DMS53 treated with DMSO at 0.1 percent for 48 hours (cell line): ENCODE measurements around the gene LPP.
A peak's percentile ranks its signal among the peaks of the same experiment; 100 is the strongest.

Experiments used
- DNase-seq: peaks from one replicate; lab custom pipeline; 2025; ENCODE audit not compliant: unreplicated experiment; lab: John Stamatoyannopoulos, UW

The LPP gene

DNA sequence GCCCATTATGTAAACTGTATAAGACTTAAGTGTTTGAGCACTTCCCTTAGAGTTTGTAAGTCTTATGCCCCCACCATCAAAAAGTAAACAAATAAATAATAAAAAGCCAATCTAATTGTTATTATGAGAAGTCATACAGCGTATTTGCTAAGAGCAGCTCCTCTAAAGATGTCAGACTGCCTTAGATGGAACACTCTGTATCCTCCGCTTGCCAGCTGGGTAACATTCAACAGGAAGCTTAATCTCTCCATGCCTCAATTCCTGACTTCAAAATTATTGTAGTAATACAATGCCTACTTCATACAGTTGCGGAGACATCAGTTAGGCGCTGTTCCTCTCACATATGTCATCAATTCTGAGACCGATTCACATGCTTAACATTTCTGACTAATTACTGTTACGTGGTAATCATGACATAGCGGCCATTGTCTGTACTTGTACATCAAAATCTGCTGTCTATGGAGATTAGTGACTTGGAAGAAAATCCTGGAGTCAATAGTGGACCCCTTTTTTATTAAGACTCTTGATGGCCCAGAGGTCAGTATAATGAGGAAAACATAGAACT is 417.7 kb downstream of the LPP start:
- DNase-seq = peak; percentile 4

DNA sequence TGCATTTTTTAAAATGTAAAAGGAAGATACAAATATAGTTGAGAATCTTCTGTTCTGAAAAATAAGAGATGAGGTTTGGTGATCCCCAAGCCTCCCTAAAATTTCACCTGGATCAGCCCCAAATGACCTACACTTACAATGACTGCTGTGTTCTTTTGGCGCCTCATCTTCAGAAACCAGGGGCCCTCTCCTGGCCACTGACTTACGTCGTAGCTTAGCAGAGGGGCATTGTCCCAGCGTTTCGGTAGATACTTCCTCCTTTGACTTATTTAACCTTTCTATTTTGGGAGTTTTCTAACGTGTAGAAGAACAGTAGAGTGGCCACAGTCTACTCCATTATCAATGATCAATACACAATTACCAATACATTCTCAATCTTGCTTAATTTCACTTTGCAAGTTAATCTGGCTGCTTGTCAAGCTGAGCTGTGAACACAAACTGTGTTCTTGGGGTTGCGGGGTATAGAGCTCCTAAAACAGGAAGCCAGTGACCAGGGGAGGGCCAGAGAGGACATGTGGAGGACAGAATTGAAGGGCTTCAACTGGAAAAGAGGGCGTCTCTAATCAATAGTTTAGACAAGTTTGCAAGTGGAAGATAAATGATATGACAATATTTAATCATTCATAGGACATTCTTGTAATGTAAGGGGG is 419.5 kb downstream of the LPP start:
- DNase-seq = no peak

DNA sequence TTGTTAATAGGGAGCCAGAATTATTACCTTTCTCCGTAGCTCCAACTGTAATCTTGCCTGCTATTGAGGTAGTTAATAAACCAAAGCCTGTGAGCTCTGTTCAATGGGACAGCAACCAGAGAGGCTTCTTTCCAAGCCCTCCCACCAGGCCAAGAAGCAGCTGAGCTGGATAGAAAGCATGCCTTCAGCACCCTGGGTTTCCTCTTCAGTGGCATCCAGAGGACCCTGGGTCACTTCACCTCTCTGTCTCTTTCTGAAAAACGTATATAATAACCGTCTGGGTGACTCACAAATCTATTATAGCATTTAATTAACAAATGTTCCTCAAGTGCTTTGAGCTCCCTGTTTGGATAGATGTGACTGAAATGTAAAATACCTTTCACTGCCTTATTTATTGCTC is 420.0 kb downstream of the LPP start:
- no peak for DNase-seq

DNA sequence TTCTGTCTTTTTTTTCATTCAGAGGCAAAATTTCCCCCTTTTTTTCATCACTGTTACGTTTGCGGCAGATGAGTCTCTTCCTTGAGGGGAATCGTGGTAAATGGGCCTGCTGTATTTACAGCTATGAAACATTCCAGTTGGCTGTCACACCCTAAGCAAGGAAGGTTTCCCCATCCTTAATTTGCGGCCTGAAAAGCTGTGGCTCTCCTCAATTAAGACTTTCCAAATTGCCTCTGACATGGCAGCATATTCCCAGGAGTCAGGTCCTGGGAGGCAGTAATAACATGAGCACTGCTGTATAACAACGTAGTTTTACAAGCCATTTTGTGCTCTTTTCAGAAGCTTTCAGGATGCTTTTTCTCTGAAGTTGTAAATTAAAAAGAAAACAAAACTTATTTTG is 420.9 kb downstream of the LPP start:
- DNase-seq = no peak

DNA sequence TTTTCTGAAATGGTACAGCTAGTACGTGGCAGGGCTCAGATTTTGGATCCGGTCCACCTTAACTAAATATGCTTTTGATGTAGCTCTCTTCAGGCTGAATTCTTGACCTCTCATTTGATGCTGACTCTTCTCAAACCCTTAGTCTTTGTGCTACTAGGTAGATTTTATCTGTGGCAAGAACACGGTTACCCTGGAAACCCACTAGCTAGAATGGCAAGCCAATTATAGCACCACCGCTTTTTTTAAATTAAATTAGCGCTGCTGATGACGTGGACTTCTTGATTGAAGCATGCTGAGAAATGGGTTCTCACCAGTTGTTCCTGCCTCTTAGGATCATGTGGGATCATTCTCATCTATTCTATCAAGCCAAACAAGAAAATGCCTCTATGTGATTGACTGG is 421.5 kb downstream of the LPP start:
- DNase-seq = no peak

DNA sequence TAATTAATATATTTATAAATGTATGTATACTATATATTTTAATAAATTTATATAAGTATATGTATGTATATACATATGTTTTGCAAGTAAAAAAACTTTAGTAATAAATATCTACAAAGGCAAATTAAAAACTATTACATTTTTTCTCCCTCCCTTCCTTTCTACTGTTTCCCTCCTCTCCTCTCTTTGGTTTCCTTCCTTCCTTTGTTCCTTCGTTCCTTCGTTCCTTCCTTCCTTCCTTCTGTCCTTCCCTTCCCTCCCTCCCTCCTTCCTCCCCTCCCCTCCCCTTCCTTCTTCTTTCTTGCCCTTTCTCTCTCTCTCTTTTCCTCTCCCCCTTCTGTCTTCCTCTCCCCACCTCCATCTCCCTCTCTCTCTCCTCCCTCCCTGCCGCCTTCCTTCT is 423.6 kb downstream of the LPP start:
- no peak for DNase-seq

DNA sequence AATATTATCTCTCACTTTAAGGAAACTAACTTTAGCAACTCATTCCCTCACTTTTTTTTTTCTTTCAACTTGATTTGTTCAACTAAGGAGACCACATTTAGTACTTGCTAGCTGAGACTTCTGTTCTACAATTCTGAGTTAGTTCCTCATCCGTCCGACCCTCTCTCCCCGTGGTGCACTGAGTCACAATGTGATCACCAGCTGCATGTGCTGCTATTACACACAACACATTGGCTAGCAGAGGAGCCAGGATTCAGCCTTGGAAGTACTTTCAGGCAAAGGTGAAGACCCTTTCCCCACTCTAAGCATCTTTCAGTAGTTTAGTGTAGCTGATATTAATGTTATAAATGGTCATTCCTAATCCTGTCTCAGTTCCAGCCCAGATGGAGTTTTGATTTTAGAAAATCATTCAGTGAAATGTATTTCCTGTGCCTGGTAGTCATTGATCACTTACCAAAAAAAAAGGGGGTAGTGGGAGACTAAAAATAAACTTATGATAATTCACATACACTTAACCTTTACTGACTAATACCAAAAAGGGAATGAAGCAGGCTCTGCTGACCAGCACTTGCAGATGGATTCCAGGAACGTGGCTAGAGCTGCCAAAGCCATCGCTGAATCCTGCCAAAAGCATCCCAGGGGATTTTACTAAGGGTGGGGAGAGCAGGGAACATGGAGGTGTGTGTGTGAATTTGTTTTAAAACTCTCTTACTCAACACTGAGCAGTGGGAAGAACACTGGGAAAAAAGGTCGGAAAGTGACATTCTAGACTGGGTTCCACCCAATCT is 424.8 kb downstream of the LPP start:
- no peak for DNase-seq

DNA sequence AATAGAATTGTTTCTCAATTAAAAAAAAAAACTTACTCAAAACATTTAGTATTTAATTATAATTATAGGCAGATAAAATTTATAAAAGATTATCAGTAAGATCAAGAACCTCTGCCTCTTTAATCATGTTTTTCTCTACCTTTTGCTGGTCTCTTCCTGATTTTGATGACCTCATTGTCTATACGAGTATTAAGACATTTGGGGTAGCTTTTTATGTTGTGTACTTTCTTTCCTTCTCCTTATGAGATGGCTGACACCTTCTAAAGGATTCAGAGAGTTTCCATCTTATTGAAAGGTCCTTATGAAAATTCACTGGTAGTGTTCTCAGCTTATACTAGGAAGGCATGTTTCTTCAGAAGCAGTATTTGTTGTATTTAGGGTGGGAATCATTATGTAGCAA is 426.3 kb downstream of the LPP start:
- no peak for DNase-seq

DNA sequence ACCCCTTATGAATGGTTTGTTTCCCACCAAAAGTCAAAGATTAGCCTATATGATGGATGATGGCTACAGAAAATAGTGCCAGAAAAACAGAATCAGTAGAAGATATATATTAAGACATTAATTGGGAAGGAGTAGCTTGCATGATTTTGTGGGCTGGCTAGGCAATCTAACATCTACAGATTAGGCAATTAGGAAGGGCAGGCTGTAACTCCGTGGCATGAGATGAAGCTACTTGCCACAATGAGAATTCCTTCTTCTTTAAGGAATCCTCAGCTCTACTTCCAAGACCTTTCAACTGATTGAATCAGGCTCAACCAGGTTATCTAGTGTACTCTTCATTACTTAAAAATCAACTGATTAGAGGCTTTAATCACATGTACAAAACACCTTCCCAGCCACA is 426.7 kb downstream of the LPP start:
- no peak for DNase-seq

DNA sequence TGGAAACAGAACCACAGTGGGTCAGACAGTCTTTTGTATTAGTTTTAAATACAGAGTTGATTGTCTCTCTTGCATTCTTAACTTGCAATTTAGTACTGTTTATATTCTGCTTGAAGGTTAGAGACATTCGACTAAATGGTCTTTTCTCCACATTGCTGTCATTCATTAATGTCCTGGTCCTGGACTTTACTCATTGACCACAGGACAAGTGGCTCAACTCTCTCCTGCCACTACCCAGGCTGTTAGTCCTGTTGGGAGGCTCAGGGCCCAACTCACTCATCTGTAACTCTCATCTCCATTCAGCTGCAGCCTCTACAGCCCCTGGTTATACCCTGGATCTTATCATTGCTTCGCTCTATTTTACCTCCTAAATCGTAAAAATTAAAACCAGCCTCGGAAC is 427.4 kb downstream of the LPP start:
- DNase-seq = no peak

DNA sequence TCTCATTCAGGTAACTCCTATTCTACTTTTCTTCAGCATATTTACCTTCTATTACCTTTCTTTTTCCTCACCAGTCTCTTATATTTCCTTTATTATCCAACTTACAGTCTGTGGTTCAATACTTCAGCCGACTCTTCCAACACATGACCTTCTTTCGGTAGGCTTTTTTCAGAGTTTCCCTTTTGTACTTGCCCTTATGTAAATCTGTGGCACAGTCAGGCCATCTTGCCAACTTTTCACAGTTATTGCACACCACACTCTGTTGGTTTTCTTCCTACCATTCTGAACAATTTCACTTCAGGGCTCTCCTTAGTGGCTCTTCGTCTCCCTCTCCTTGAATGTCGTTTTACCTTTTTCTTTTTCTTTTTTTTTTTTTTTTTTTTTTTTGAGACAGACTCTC is 427.8 kb downstream of the LPP start:
- no peak for DNase-seq

DNA sequence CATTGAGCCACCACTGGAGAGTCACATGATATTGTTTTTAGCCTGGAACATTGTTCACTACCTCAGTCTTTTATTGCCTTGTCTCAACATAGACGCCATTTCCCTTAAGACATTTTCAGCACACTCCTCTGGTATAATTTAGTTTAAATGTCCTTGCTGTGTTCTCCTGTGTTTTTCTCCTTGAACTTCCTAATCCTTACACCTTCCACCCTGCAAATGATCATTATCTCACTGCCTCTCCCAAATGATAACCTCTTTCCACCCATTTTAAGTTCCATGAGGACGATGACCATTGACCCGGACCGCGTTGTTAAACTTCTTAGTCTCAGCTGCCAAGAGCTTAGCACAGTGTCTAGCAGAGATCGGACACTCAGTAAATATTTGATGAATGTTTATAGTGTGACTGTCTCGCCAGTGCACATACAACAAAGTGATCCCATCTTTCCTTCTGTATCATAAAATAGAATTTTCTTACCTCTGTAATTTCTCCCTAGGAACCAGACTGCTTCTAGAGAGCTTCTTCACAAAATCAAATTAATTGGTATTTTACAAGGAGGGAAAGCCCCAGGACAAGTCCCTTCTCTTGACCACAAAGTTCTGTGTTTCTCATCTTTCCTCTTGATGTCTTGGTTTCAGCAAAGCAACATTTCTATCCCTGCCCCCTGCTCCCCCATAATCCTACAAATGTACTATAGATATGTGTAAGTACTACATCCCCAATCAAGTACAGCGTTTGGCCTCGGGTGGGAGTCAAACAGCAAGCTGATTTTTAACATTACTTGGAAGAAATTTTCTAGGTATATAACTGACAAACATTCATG is 429.6 kb downstream of the LPP start:
- peak; percentile 16 for DNase-seq

DNA sequence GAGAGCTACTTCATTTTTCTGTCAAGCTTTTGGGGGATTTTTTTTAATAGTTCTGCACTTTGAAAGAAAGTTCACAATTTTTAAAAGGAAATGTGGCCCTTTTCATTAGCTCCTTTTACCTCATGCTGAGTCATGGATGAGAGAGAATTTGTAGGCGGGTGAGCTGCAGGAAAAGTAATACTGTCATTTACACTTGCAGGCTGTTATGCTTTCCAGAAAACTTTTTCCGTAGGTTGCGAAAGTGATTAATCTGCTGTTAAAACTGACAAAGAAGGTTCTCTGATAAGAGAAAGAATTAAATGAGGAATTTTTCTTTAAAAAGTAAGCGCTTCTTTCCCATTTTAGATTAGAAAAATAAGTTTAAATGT is 430.2 kb downstream of the LPP start:
- DNase-seq = no peak

DNA sequence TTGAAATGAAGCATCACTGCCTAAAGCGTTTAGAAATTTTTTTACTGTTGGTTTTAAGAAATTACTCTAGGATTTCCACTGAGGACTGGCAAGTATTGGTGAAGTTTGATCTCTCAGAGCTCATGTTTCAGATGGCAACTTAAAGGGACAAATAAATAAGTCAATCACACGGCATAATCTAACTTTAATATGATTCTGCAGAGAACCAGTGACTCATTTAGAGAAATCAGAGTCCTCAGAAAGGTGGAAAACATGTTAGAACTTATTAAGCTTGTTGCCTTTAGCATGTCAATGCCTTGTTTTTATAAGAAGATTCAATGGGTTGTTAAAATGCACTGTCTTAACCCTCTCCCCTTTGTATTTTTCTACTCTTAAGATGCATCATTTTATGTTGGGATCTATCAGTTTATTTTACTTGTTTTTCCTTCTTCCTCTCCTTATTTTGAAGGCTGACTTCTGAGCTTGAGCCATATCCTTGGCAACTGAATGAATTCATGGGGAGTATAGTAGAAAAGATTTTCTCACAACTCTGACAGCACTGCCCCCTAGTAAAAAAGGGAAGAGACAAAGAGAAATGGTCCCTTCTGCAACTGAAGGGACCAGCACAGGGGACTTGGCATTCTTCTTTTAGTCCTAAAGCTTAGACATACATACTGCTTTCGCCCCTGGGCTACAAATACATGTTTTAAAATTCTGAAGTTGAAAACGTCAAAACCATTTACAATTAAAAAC is 431.2 kb downstream of the LPP start:
- DNase-seq = no peak

DNA sequence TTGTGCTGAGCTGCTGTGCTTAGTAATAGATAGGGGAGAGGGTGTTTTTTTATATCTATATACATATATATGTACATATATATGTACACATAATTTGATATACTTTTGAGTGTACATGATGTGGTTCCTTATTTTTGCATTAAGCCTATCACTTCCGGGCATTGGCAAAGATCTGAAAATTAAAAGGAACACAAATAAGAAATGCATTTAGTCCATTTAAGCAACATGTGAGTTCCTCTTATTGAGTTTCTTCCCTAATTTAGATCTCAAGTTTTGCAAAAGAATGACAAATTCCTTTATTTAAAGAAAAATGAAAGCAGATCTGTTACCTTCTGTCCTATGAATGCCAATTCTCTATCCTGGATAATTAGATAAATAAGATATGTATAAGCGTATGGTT is 435.1 kb downstream of the LPP start:
- no peak for DNase-seq

DNA sequence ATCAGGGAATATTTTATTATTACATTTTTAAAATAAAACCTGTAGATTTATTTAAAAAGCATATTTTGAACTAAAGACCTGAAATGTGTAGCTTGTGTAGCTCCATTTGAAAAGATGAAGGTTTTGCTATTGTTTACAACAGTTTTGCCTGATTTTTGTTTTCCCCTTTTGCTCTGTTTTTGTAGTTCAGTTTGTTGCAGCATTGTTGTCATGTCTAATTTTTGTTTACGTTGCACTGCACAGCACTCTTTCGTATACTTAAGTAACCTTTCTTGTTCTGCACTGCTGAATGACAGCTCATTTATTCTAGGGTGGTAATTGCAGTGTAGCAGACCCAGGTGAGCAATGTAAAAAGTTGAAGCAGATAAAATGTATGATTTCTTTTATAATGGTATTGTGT is 435.8 kb downstream of the LPP start:
- no peak for DNase-seq

DNA sequence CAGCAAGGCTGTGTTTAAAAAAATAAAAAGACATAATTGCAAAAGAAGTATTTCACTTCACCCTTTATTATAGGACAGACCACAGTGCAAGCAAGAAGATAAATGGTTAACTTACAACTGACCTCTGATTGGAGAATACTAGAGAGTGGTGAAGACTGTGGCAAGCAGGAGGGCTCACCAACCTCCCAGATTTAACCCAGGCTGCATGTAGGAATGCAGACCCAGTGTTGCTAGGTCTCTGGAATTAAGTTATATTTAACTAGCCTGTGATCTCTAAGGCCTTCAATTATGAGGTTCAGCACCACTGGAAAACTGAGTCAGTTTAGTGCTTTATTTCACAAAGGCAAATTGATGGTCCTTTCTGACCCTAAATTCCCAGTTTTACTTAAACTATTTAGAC is 436.6 kb downstream of the LPP start:
- no peak for DNase-seq

DNA sequence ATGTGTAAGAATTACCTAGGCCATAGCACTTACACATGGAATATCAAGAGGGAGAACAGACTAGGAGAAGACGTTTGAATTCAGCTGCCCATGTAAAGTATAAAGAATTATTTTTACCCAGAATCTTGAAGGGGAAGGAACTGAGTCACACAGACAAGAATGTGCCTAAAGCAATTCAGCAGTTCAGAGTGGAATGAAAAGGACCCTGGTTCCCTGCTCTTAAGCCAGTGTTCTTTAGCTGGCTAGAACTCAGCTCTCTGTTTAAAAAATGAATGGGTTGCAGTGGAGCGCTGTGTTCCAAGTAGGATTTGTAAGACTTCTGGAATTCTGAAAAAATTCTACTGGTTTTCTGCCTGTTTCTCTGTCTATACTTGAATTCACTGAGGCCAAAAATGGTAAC is 440.2 kb downstream of the LPP start:
- no peak for DNase-seq

DNA sequence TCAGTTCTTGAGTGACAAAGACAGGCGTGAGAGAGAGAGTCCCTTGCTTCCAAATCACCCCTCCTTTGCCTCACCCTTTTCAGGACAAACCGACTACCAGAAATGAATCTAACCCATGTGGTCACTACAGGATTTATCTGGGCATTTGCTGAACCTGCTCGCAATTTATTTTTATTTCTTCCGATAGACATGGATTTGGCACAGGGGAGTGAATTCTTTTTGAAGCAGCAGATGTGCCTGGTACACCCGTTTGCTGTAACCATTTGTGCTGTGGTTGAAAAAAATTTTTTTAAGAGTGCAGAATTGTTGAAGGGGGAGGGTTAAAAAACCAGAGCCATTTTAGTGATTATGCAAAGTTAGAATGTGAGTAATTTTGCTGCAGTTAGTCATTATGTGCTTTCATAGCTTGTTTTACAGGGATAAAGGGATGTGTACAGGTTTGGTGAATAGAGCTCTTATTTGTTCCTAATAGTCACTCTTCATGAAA is 442.0 kb downstream of the LPP start:
- DNase-seq = no peak

DNA sequence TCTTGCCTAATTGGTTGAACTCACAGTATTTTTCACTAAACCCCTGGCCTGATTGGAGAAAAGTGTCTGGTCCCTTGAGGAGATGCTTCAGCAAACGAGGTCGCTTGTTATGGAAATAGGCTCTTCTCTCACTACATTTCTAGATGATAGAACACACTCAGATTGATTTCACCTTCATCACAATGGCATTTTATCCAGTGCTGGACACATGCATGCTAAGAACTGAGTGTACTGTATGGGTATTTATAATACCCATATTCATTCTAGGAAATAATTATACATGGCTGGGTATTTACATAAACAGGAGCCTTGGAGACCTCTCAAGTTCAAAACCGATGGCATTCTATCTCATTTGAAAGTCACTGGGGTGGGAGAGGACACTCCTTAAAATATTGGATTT is 444.9 kb downstream of the LPP start:
- DNase-seq = no peak

DNA sequence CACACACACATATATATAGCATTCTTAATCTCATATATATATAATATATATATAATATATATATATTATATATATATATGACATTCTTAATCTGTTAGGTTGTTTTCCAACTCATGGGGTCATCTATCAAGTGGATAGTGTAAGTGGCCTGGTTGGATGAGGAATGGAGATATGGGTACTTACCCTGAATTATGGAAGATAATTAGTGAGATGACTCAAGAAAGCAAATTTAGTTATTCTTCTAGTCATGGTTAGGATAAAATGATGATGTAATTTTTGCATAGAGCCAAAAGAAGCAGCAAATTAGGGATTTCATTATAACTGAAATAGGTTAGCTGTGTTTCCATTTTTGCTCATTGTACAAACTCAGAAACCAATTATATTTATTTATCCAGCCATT is 448.2 kb downstream of the LPP start:
- DNase-seq = no peak
